Measurements from ENCODE around the gene SMARCE1. TPM values are rescaled to one million over a fixed set of nuclear protein-coding genes. Genes with fewer than 3 reads are reported as not detected.
"Not testable (repeated sequence)": the region's sequence is repeated elsewhere in the genome, so short reads cannot be mapped to it uniquely, and the experiment has no call there.

SMARCE1 gene
- total RNA-seq, 2 experiments from 2014 or later = 107 to 118 TPM

DNA sequence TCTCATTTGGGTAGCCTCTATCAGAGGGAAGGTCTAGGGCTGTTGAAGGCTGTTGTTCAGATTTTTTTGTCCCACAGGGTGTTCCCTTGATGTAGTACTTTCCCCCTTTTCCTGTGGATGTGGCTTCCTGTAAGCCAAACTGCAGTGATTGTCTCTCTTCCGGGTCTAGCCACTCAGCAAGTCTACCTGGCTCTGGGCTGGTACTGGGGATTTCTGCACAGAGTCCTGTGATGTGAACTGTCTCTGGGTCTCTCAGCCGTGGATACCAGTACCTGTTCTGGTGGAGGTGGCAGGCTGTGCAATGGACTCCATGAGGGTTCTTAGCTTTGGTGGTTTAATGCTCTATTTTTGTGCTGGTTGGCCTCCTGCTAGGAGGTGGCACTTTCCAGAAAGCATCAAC lies 59.1 kb downstream of the SMARCE1 start:
- Mint-ChIP-seq H3K27me3 (no peaks in the 10 kb centered on the region), H3K36me3 (peaks cover 51% of the 10 kb centered on the region), H3K4me1 (peaks cover 69% of the 10 kb centered on the region), H3K4me3 (no peak overlapping the region), H3K27ac (peak overlapping the region; percentile 64), H3K9me3 (peaks cover 48% of the 10 kb centered on the region)
- no peak for DNase-seq

DNA sequence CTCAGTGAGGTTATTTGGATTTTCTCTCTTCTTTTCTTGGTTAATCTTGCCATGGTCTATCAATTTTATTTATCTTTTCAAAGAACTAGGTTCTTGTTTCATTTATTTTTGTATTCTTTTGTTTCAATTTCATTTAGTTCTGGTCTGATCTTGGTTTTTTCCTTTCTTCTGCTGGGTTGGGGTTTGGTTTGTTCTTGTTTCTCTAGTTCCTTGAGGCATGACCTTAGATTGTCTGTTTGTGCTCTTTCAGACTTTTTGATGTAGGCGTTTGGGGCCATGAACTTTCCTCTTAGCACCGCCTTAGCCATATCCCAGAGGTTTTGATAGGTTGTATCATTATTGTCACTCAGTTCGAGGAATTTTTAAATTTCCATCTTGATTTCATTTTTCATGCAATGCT lies 61.4 kb downstream of the SMARCE1 start:
- H3K4me1 Mint-ChIP-seq = peaks cover 88% of the 10 kb centered on the region
- H3K36me3 Mint-ChIP-seq = peaks cover 56% of the 10 kb centered on the region
- peaks cover 52% of the 10 kb centered on the region for H3K9me3 Mint-ChIP-seq
- peak overlapping the region; percentile 92 for H3K27ac Mint-ChIP-seq
- H3K4me3 Mint-ChIP-seq = peak overlapping the region; percentile 61
- not testable (repeated sequence) for H3K27me3 Mint-ChIP-seq, DNase-seq

DNA sequence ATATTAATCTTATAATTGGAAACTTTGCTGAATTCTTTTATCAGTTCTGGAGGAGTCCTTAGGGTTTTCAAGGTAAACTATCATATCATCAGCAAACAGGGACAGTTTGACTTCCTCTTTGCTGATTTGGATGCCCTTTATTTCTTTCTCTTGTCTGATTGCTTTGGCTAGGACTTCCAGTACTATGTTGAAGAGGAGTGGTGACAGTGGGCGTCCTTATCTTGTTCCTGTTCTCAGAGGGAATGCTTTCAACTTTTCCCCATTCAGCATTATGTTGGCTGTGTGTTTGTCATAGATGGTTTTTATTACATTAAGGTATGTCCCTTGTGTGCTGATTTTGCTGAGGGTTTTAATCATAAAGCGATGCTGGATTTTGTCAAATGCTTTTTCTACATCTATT lies 62.7 kb downstream of the SMARCE1 start:
- H3K4me1 Mint-ChIP-seq = peaks cover 83% of the 10 kb centered on the region
- H3K27ac Mint-ChIP-seq = peak overlapping the region; percentile 59
- peaks cover 56% of the 10 kb centered on the region for H3K36me3 Mint-ChIP-seq
- H3K27me3 Mint-ChIP-seq, DNase-seq, H3K4me3 Mint-ChIP-seq: not testable (repeated sequence)
- peaks cover 47% of the 10 kb centered on the region for H3K9me3 Mint-ChIP-seq

DNA sequence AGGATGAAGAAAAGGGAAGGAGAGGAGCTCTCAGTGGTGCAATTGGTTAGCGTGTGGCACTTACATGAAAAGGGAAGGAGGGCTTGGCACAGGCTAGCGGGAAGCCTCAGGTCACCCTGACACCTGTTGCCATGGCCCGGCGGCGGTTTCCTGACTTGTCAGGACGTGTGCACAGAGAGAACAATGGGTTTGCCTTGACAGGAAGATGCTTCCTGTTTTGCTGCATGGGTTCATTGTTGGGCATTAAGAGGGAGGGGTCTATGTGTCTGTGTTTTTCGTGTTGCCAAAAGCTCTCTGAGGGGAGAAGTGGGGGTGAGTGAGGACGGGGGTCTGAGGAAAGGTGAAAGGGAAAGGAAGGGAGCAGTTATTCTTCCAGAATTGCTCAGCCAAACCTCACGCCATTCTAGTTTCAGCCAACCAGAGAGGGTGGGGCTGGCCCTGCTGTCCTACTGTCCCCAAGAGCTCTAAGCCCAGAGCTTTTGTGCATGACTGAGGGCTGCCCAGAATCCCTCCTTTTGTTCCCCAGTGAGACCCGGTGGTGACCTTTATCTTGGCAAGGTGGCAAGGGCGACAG lies 65.2 kb downstream of the SMARCE1 start:
- peaks cover 34% of the 10 kb centered on the region for H3K9me3 Mint-ChIP-seq
- H3K27ac Mint-ChIP-seq = peak overlapping the region; percentile 78
- no peaks in the 10 kb centered on the region for H3K27me3 Mint-ChIP-seq
- peak overlapping the region; percentile 35 for H3K4me3 Mint-ChIP-seq
- peak; percentile 71 for DNase-seq
- peaks cover 80% of the 10 kb centered on the region for H3K4me1 Mint-ChIP-seq
- peaks cover 44% of the 10 kb centered on the region for H3K36me3 Mint-ChIP-seq

DNA sequence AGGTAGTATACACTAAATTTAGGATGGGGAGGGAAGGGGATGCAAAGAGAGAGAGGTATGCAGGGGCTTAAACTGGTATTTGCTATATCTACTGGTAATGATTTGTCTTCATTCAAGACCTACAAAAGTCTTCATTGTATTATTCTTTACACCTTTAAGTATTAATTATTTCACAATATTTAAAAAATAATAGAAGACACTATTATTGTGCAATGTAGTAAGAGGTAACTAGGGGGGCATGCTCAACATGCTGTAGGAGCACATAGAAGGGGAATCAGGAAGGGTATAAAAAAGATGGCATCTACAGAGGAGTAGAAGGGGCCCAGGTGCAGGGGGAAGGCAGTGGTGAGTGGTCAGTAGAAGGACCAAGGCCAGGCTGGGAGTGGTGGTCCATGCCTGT lies 67.5 kb downstream of the SMARCE1 start:
- Mint-ChIP-seq H3K27me3 (no peaks in the 10 kb centered on the region), H3K27ac (peak overlapping the region; percentile 12), H3K4me1 (peaks cover 78% of the 10 kb centered on the region), H3K4me3 (no peak overlapping the region), H3K36me3 (peaks cover 37% of the 10 kb centered on the region), H3K9me3 (peaks cover 25% of the 10 kb centered on the region)
- no peak for DNase-seq

DNA sequence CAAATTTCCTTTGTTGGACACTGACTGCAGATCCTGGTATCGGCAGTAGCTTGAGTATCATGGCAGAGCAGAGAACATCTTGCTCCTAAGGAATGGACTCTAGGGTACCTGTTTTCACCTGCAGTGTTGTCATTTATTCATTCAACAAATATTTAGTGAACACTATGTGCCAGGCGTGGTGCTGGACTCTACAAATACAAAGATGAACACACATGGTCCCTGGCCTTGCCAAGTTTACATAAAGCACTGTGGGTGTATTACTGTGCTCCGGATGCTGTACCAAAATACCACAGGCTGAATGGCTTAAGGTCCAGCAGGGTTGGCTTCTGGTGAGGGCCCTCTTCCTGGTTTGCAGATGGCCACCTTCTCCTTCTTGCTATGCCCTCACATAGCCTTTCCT lies 68.1 kb downstream of the SMARCE1 start:
- peaks cover 25% of the 10 kb centered on the region for H3K9me3 Mint-ChIP-seq
- peaks cover 36% of the 10 kb centered on the region for H3K36me3 Mint-ChIP-seq
- no peak overlapping the region for H3K27ac Mint-ChIP-seq
- no peak for DNase-seq
- H3K27me3 Mint-ChIP-seq = no peaks in the 10 kb centered on the region
- H3K4me1 Mint-ChIP-seq = peaks cover 78% of the 10 kb centered on the region
- no peak overlapping the region for H3K4me3 Mint-ChIP-seq

DNA sequence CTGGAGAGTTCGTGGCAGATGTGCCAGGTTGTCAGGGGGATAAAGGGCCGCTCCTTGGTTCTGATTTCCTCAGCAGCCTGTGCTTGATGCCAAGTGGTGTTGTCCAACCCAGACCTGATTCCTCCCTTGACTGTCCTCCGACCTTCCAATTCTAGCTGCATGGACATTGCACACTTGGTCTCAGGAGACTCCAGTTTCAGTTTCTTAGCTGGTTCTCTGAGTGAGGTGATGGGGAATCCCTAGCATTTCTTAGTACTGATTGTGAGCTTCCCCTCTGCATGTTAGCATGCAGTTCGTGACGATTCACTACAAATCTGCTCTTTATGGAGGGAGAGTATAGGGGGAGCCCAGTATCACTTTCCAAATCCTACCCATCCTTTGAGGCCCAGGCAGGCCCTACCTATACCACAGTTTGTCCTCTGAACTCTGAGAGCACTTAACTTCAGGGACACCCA lies 70.0 kb downstream of the SMARCE1 start:
- Mint-ChIP-seq H3K27ac (peak overlapping the region; percentile 78), H3K9me3 (peaks cover 29% of the 10 kb centered on the region), H3K4me3 (peak overlapping the region; percentile 53), H3K27me3 (no peaks in the 10 kb centered on the region), H3K36me3 (peaks cover 35% of the 10 kb centered on the region), H3K4me1 (peaks cover 66% of the 10 kb centered on the region)
- peak; percentile 55 for DNase-seq

DNA sequence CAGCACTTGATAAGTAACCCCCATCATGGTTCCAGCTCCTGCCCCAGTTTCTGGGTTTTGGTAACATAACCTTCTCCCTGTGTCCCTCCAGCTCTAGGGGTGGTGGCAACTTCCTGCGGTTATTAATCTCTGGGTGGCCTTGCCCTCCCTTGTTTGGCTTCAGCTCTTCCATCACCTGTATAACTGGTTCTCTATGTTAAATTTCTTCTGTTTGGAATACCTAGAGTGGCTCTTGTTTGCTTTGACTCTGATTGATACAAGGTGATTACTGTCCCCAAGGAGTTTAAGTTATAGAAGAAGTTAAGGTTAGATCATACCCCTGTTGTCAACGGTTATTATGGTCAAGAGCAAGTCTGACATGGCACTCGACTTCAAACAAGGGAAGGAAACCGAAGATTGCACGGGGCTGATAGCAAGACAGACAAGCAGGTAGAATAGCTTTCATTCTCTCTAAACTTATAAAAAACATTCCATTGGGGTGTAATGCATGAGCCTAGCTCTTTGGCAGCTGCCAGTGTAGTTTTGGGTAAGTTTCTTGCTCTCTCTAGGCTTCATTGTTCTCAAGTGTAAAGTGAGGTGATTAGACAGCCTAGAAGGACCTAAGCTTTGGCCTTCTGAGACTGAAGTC lies 71.4 kb downstream of the SMARCE1 start:
- DNase-seq = no peak
- Mint-ChIP-seq H3K36me3 (peaks cover 49% of the 10 kb centered on the region), H3K4me1 (peaks cover 63% of the 10 kb centered on the region), H3K9me3 (peaks cover 43% of the 10 kb centered on the region), H3K27me3 (no peaks in the 10 kb centered on the region), H3K27ac (peak overlapping the region; percentile 78), H3K4me3 (peak overlapping the region; percentile 30)

Other genes starting within 250 kb of the SMARCE1 start
- 100 to 1,000 TPM; 244 to 245 TPM for gene TOP2A, start 229.9 kb downstream of the SMARCE1 start, total RNA-seq
- gene IGFBP4, start 204.4 kb downstream of the SMARCE1 start, total RNA-seq = 1 to 10 TPM; 5.6 to 6.5 TPM
- 1 to 10 TPM; 7.3 to 7.6 TPM for gene TNS4, start 146.2 kb downstream of the SMARCE1 start, total RNA-seq
- 100 to 1,000 TPM; 260 to 274 TPM for gene CCR7, start 82.3 kb downstream of the SMARCE1 start, total RNA-seq
- gene KRT222, start 17.4 kb upstream of the SMARCE1 start, total RNA-seq = under 1 TPM in 1 of 2 experiments, not detected in 1; 0.22 TPM
- gene KRT24, start 55.9 kb upstream of the SMARCE1 start, total RNA-seq = not detected
- not detected for gene KRT25, start 107.5 kb upstream of the SMARCE1 start, total RNA-seq
- not detected for gene KRT26, start 124.4 kb upstream of the SMARCE1 start, total RNA-seq
- not detected for gene KRT27, start 134.7 kb upstream of the SMARCE1 start, total RNA-seq
- not detected for gene KRT28, start 152.1 kb upstream of the SMARCE1 start, total RNA-seq
- gene KRT10, start 174.8 kb upstream of the SMARCE1 start, total RNA-seq = 10 to 100 TPM; 41.9 to 48.6 TPM
- not detected for gene KRT12, start 219.4 kb upstream of the SMARCE1 start, total RNA-seq
- not detected for gene KRT20, start 237.4 kb upstream of the SMARCE1 start, total RNA-seq